HepG2 (cell line): ENCODE results near the gene DUS3L. TPM values are rescaled to one million over a fixed set of nuclear protein-coding genes. Genes with fewer than 3 reads are reported as not detected.

Experiments used
- DPF2 ChIP-seq: sonication (generic); formaldehyde crosslinking; IDR thresholded peaks from 2 replicates; pipeline ENCODE4 v1.4.0; 2020; ENCODE audit warnings: mild to moderate bottlenecking, low read depth, missing genetic modification reagents, borderline replicate concordance
- DR1 ChIP-seq: sonication (generic); formaldehyde crosslinking; IDR thresholded peaks from 2 replicates; pipeline ENCODE4 v1.8.0; 2021; ENCODE audit warnings: mild to moderate bottlenecking, missing genetic modification reagents, inconsistent platforms
- E2F5 ChIP-seq: sonication (generic); formaldehyde crosslinking; conservative IDR thresholded peaks from 2 replicates; pipeline ENCODE4 v1.4.0; 2020; ENCODE audit warnings: missing genetic modification reagents
- FOXC1 ChIP-seq: sonication (generic); formaldehyde crosslinking; IDR thresholded peaks from 2 replicates; pipeline ENCODE4 v1.8.0; 2022; ENCODE audit warnings: mild to moderate bottlenecking, missing genetic modification reagents, borderline replicate concordance
- FOXO1 ChIP-seq: sonication (generic); formaldehyde crosslinking; IDR thresholded peaks from 2 replicates; pipeline ENCODE4 v1.4.0; 2020; ENCODE audit warnings: missing genetic modification reagents
- FOXO4 ChIP-seq: sonication (generic); formaldehyde crosslinking; conservative IDR thresholded peaks from 2 replicates; pipeline ENCODE4 v1.8.1; 2023; ENCODE audit warnings: missing genetic modification reagents
- GTF3A ChIP-seq: sonication (generic); formaldehyde crosslinking; conservative IDR thresholded peaks from 2 replicates; pipeline ENCODE4 v1.4.0; 2020; ENCODE audit warnings: mild to moderate bottlenecking, missing genetic modification reagents
- IKZF1 ChIP-seq: fragments of 450-650 bp; IDR thresholded peaks from 2 replicates; pipeline ENCODE4 v1.7.1; 2016
- MAFK ChIP-seq, 2 experiments: IDR thresholded peaks in 1 of 2; conservative IDR thresholded peaks in 1 of 2; 2 replicates each; pipeline ENCODE4 v1.6.1; 2011; ENCODE audit warnings: improper control_type of control experiment in 2 of 2, low read length in 2 of 2
- NCOA5 ChIP-seq: sonication (generic); formaldehyde crosslinking; IDR thresholded peaks from 2 replicates; pipeline ENCODE4 v1.4.0; 2020; ENCODE audit warnings: missing genetic modification reagents
- NFE2L1 ChIP-seq: sonication (generic); formaldehyde crosslinking; IDR thresholded peaks from 2 replicates; pipeline ENCODE4 v1.4.0; 2020; ENCODE audit warnings: missing genetic modification reagents, mild to moderate bottlenecking, borderline replicate concordance
- NRL ChIP-seq: sonication (generic); formaldehyde crosslinking; IDR thresholded peaks from 2 replicates; pipeline ENCODE4 v1.5.0; 2020; ENCODE audit warnings: missing genetic modification reagents, mild to moderate bottlenecking, moderate library complexity, borderline replicate concordance
- TEF ChIP-seq: sonication (generic); formaldehyde crosslinking; IDR thresholded peaks from 2 replicates; pipeline ENCODE4 v1.5.0; 2020; ENCODE audit warnings: missing genetic modification reagents
- ZFP36L2 ChIP-seq: sonication (generic); formaldehyde crosslinking; IDR thresholded peaks from 2 replicates; pipeline ENCODE4 v1.4.0; 2020; ENCODE audit warnings: missing genetic modification reagents
- ZMYM3 ChIP-seq: sonication (generic); formaldehyde crosslinking; IDR thresholded peaks from 2 replicates; pipeline ENCODE4 v1.5.1; 2020; ENCODE audit warnings: mild to moderate bottlenecking, missing genetic modification reagents
- ZNF619 ChIP-seq: sonication (generic); formaldehyde crosslinking; IDR thresholded peaks from 2 replicates; pipeline ENCODE4 v1.4.0; 2020; ENCODE audit warnings: mild to moderate bottlenecking, missing genetic modification reagents
- ZNF749 ChIP-seq: sonication (generic); formaldehyde crosslinking; IDR thresholded peaks from 2 replicates; pipeline ENCODE4 v1.8.0; 2022; ENCODE audit warnings: mild to moderate bottlenecking, missing genetic modification reagents, moderate library complexity, borderline replicate concordance
- ZNF773 ChIP-seq: sonication (generic); formaldehyde crosslinking; IDR thresholded peaks from 2 replicates; pipeline ENCODE4 v1.4.0; 2020; ENCODE audit warnings: missing genetic modification reagents, borderline replicate concordance
- ZNF891 ChIP-seq: sonication (generic); formaldehyde crosslinking; IDR thresholded peaks from 2 replicates; pipeline ENCODE4 v1.5.0; 2020; ENCODE audit warnings: mild to moderate bottlenecking, missing genetic modification reagents
- polyA plus RNA-seq, 8 experiments: library from polyadenylated mRNA; depleted of rRNA in 3 of 8; stranded (reverse) in 7 of 8; unstranded in 1 of 8; fragments of >200 nt; fragmentation: Illumina TruSeq in 4 of 8; extraction: Trizol in 4 of 8; gene quantifications; 2 replicates each; pipeline versions ENCODE4 v1.2.1 to v1.2.3, GENCODE V29; 2011 to 2016; ENCODE audit warnings: low read depth in 4 of 8, missing spikeins in 1 of 8, mixed read lengths in 1 of 8; ENCODE audit not compliant: insufficient read depth in 1 of 8
- total RNA-seq, 5 experiments: library from RNA; depleted of rRNA; stranded (reverse); fragments of >200 nt; fragmentation: Illumina TruSeq; extraction: Trizol; gene quantifications; 2 replicates each; pipeline ENCODE4 v1.2.3, GENCODE V29; 2016; ENCODE audit warnings: low read depth in 1 of 5
- TF ChIP-seq, protein P1 (sequence below): fragments of 450-650 bp; IDR thresholded peaks from 2 replicates; pipeline ENCODE4 v1.6.1; 2017
- TF ChIP-seq, protein P2 (sequence below): sonication (generic); formaldehyde crosslinking; IDR thresholded peaks from 2 replicates; pipeline ENCODE4 v1.8.1; 2023; ENCODE audit warnings: mild to moderate bottlenecking, missing genetic modification reagents

DUS3L gene
- total and polyA plus RNA-seq, 2 of the 13 experiments (the other 11 are each of a cell fraction or from before 2014, with no cell fraction given), result 13.3 to 25.1 TPM

- TF ChIP-seq ZNF891 (CRISPR knock-in tag) (peak; percentile 70; the same call in 1 of the 2 replicates), ZMYM3 (CRISPR knock-in tag) (peak; percentile 27; the same call in 1 of the 2 replicates), NFE2L1 (CRISPR knock-in tag) (no peak), ZFP36L2 (CRISPR knock-in tag) (no peak), GTF3A (0 out of 2 replicates have a peak, but pooled peaks have one; percentile 17), E2F5 (peak; percentile 66; the same call in 1 of the 2 replicates), NCOA5 (CRISPR knock-in tag) (no peak), ZNF773 (CRISPR knock-in tag) (no peak), FOXO1 (no peak), ZNF749 (no peak), FOXC1 (0 out of 2 replicates have a peak, but pooled peaks have one; percentile 73), NRL (CRISPR knock-in tag) (peak; percentile 62; the same call in 1 of the 2 replicates), MAFK (conservative IDR thresholded peaks at IDR 0.05 in 1 of 2, IDR thresholded peaks at IDR 0.05 in 1 of 2; ENCODE audit: low read length in 2 of 2) (no peak), DR1 (no peak), DPF2 (CRISPR knock-in tag) (no peak), ZNF619 (CRISPR knock-in tag) (no peak; the same call in 1 of the 2 replicates), TEF (CRISPR knock-in tag) (no peak), IKZF1 (no peak), FOXO4 (no peak)
- TF ChIP-seq, protein P1, sequence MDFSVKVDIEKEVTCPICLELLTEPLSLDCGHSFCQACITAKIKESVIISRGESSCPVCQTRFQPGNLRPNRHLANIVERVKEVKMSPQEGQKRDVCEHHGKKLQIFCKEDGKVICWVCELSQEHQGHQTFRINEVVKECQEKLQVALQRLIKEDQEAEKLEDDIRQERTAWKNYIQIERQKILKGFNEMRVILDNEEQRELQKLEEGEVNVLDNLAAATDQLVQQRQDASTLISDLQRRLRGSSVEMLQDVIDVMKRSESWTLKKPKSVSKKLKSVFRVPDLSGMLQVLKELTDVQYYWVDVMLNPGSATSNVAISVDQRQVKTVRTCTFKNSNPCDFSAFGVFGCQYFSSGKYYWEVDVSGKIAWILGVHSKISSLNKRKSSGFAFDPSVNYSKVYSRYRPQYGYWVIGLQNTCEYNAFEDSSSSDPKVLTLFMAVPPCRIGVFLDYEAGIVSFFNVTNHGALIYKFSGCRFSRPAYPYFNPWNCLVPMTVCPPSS, result no peak
- TF ChIP-seq, protein P2, sequence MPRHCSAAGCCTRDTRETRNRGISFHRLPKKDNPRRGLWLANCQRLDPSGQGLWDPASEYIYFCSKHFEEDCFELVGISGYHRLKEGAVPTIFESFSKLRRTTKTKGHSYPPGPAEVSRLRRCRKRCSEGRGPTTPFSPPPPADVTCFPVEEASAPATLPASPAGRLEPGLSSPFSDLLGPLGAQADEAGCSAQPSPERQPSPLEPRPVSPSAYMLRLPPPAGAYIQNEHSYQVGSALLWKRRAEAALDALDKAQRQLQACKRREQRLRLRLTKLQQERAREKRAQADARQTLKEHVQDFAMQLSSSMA (CRISPR knock-in tag), result no peak
Observed at GRCh38 chr19:5803752-5804515, 13.0 kb upstream of the DUS3L start (continued).
